ENCODE data around the gene LMAN2. TPM values are rescaled to one million over a fixed set of nuclear protein-coding genes. Genes with fewer than 3 reads are reported as not detected.

Gene LMAN2, protein sequence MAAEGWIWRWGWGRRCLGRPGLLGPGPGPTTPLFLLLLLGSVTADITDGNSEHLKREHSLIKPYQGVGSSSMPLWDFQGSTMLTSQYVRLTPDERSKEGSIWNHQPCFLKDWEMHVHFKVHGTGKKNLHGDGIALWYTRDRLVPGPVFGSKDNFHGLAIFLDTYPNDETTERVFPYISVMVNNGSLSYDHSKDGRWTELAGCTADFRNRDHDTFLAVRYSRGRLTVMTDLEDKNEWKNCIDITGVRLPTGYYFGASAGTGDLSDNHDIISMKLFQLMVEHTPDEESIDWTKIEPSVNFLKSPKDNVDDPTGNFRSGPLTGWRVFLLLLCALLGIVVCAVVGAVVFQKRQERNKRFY
- 329 and 383 TPM in 2 replicates for total RNA-seq

DNA sequence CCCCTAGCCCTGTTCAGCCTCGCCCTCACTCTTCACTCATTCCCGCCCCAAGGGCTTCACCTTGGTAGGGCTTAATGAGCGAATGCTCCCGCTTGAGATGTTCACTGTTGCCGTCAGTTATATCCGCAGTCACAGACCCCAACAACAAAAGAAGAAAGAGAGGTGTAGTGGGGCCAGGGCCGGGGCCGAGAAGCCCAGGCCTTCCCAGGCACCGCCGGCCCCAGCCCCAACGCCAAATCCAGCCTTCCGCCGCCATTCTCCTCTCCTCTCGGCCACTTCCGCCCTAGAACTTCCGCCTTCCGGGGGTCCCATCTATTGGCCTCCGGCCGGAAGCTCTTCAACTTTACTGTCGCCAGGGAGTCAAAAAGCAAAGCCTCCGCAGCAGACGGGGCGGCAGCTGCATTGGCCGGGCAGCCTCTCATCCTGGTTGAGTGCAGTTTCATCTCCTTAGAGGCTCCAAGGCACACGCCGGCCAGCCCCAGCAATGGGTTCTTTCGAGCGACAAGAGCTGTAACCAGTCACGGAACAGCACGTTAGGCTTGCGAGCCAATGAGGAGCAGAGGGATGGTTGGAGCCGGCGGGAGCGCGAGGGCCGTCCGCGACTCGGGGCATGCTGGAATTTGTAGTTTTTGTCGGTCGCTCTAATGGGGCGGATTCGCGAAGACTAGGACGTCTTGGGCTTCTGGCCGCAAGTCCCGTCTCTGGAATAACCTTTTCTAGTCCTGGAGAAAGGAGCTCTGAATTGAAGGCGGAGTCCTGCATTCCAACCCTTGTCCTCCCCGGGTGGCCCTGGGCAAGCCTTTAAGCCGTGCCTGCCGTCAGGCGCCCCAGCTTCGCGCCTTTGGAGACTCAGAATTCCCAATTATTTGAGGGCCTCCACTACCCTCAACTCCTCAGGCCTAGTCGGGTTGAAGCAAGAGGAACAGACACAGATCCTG, at the start of gene LMAN2:
LMAN2 (minus strand) TSS at position 277 of the 938 bp plus-strand sequence; CDS start at position 256, 21 bp downstream.
- peak; percentile 87 for DNase-seq (ENCODE audit: low read depth, low spot score)

DNA sequence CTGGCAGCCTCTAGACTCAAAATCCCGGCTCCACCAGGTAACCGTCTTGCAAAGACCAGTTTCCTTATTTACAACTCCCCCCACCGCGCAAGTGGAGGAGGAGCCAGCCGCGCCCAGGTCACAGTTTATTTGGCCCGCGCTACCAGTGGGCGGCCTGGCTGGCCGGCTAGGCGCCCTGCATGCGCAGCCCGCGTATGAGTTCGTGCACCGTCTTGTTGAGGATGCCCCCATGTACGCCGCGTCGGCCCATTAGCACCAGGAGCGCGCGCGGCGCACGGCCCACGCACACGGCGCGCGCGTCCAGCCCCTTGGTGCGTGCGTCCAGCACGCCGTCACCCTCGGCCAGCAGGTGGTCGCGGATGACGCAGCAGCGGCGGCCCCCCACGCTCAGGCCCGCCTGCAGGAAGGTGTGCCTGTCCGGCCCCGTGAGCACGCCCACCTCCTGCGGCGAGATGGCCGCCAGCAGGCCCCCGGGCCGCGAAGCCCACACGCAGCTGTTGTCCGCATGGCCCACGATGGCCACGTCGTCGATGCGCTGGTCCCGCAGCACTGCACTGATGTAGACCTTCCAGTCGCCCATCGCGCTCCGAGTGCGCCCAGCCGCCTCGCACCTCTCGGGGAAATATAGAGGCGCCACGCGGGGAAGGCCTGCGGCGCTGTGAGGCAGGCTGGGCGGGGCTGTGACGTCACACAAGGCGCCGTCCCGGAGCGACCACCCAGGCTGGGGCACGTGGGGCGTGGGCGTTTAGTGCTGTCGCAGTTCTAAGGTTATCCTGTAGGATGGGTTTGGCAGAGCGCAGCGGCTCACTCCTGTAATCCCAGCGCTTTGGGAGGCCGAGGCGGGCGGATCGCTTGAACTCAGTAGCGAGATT, 48.8 kb upstream of the LMAN2 start, which contains the start of gene PFN3:
PFN3 (minus strand) TSS at position 665 of the 872 bp plus-strand sequence; CDS start at position 580, 85 bp downstream.
- DNase-seq (ENCODE audit: low read depth, low spot score) = no peak

DNA sequence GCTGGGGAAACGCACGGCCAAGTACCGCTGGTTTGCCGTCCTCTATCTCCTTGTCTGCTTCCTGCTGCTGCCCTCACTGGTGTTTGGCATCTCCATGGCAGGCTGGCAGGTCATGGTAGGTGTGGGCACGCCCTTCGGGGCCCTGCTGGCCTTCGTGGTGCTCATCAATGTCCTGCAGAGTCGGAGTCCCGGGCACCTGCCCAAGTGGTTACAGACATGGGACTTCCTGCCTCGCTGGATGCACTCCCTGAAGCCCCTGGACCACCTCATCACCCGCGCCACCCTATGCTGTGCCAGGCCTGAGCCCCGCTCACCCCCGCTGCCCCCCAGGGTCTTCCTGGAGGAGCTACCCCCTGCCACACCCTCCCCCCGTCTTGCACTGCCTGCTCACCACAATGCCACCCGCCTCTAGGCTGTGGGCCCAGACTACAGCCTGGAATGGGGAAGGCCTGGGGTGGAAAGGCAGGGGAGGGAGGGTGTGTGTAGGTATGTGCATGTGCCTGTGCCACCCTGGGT, 46.5 kb upstream of the LMAN2 start:
- no peak for DNase-seq (ENCODE audit: low read depth, low spot score)

DNA sequence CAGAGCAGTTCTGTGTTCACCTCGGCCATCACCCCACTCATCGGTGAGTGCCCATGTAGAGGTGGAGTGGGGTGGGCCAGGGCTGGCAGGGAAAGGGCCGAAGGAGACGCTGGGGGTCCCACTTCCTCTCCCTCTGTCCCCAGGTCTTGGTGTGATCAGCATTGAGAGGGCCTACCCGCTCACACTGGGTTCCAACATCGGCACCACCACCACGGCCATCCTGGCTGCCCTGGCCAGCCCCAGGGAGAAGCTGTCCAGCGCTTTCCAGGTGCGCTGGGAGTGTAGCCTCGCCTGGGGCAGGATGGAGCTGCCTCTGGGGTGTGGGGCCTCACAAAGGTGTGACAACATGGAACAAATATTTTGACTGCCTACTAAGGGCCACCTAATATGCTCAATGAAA, 45.3 kb upstream of the LMAN2 start:
- DNase-seq (ENCODE audit: low read depth, low spot score) = no peak

DNA sequence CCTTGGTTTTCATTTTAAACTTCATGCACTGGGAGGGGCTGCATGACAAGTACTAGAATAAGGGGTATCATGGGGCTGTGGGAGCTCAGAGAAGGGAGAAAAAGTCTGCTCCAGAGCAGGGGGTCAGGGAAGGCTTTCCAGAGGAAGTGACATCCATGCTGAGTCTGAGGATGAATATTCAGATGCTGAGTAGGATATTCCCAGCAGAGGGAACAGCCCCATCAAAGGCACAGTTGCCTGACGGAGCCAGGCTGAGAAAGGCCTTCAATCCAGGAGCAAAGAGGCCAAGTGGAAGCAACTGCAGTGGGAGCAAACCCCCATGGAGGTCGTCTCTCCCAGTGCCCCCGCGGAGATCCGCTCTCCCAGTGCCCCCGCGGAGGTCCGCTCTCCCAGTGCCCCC, 44.6 kb upstream of the LMAN2 start:
- no peak for DNase-seq (ENCODE audit: low read depth, low spot score)

DNA sequence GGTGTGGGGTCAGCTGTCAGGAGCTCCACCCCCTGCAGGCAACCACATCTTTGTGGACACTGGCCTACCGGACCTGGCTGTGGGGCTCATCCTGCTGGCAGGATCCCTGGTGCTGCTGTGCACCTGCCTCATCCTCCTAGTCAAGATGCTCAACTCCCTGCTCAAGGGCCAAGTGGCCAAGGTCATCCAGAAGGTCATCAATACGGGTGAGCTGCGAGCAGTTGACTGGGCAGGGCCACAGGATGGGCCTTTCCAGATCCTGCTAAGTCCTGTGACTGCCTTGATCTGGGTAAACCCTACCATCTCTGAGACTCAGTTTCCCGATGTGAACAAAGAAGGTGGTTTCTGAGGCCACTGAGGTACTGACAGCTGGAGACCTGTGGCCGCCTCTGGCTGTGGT, 42.5 kb upstream of the LMAN2 start:
- DNase-seq (ENCODE audit: low read depth, low spot score) = no peak

DNA sequence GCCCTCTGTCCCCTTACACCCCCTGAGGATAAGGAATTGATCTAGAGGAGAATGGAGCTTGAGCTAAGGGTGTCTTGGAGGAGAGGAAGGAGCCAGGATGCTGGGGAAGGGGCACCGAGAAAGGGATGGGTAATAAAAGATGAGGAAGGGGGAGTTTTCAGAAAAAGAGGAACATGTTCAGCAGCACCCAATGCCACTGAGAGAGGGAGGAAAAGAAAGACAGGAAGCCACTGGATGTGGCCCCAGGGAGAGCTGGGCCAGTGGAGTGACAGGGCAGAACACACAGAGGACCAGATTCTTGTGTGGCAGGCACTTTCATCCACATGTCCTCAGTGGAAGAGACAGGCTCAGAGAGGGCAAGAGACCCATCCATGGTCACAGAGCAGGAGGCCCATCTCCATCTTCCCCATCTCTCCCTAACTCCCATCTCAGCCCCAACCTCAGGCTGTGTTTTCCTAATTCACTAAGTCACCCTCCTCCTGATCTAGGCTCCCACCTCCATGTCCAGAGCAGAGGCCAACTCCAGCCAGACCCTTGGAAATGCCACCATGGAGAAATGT, 41.8 kb upstream of the LMAN2 start:
- DNase-seq (ENCODE audit: low read depth, low spot score) = no peak

DNA sequence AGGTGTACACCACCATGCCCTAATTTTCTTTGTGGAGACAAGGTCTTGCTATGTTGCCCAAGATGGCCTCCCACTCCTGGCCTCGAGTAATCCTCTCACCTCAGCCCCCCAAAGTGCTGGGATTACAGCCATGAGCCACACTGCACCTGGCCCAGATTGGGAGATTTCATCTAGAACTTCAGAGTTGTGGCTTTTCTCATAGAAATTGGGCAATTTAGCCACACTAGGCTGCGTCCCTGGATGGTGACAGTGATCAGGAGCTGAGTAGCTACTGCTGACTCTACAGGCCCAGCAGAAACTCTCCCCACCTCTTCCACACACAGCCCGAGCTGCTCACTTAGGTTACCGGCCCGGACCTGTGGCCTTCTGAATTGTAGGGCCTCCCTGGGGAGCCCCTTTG, 41.3 kb upstream of the LMAN2 start:
- DNase-seq (ENCODE audit: low read depth, low spot score) = no peak

DNA sequence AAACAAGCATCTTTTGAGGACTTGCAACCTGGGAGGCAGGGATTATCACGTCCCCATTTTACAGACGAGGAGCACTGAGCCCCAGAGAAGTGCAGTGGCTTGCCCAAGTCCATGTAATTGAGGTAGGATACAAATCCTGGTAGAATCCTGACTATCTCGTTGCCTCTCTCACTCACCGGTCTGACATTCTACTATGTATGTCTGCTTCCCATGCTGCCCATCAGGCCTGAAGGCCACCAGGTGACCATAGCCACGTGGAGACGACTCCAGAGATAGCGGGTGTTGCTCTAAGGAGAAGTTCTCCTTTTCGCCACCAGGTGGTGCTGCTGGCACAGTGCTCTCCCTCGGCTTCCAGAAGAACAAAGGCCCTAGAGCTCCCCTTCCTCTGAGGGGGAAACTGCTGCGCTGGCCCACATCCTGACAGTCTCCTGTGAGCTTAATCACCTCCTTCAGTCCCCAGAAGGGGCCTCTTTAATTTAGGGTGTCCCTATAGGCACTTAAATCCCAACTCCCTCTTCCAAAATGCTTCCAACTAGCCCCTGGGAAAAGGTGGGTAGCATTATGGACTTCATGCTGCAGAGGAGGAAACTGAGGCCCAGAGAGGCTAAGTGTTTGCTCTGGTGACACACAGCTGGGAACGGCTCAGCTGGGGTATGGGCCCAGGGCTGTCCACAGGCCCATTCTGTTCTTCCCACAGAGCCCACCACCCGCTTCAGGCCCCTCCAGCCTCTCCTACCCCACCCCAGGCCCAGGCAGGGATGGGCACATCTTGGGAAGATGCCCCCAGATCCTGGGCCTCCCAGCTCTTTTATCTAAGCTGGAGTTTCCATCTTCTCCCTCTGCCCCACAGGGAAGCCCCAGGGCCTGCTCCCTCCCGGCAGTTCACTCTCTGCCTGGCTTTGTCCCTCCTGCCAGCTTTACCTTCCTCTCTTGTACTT, 39.2 kb upstream of the LMAN2 start:
- DNase-seq (ENCODE audit: low read depth, low spot score) = peak; percentile 32

DNA sequence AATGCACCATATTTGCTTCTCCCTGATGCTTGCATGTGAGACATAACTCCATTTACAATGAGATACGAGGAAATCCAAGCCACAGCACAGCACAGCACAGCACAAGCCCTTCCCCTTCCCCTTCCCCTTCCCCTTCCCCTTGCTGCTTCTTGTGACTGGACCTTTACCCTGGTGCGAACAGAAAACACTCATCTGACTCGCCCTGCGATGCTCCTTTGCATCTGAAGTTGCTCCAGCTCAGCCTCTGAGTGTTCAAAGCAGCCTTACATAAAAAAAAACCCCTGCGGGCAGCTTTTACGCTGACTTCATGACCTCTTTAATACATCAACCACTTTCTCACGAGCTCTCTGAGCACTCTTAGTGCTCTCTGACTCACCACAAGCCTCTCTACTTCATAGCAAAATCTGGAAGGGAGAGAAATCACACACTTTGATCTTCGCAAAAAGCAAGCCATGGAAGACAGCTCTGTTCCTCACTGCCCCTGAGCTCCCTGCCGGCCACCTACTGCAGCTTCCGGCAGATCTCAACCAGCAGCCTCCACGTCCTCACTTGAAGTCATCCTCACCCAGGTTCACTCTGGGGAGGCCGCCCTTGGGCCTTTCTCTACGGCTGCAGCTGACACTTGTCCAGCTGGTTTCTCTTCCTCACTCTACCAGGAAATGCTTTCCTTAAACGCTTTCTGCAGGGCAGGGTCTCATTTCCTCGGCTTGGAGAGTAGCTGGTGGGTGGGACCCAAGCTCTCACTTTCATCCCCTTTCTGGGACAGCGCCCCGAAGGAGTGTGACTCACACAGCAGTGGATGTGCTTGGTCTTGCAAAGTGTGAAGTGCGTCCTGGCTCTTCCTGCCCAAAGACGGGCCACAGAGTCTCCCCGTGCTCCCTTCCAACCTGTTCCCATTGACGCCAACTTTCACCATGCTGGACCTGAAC, 38.0 kb upstream of the LMAN2 start:
- no peak for DNase-seq (ENCODE audit: low read depth, low spot score)

DNA sequence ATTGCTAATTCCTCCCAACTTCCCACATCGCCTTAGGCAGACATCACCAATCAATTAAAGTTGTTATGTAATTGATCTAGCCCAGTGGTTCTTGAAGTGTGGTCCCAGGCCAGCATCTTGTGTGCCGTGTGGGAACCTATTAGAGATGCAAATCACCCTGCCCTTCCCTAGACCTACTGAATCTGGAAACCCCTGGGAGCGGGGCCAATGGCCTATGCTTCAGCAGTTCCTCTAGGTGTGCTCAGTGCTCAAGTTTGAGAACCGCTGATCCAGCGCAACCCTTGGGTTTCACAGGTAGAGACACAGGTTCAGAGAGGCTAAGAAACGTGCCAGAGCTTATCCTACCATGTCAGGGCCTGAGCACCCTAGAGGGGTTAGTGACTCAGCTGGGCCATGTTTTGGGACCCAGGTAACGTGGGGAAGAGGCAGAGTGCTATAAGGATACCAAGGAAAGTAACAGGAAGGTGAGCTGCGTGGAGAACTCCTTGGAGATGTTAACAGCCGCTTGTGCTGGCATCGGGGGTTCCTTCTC, 37.1 kb upstream of the LMAN2 start:
- no peak for DNase-seq (ENCODE audit: low read depth, low spot score)

DNA sequence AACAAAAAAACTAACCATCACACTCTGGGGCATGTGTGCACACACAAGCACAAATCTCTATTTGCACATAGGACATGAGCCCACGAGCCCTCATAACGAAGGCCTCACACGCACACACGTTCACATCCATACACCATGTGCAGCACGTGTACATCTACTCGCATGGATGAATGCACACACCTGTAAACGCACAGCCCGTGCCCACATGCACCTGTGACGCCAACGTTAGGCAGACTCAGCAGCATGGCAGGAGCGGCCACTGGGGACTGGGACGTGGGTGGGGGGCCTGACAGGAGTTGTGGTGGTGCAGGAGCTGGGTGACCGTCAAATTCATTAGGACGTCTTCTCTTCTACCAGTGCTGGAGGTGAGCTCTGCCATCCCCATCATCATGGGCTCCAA, 35.9 kb upstream of the LMAN2 start:
- no peak for DNase-seq (ENCODE audit: low read depth, low spot score)

DNA sequence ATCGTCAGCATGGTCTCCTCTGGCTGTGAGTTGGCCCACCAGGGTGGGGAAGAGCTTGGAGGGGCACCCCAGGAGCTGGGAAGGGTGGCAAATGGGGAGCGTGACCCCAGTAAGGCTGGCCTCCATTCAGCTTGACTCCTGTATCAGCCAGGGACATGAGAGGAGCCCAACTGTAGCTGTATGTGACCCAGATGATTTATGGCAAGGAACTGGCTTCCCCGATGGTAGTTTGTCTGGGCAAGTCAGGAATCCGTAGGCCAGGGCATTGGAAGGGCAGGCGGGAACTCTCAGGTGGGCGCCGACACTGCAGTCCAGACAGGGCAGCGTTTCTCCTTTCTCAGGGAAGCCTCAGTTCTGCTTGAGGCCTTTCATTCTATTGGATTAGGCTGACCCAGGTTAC, 35.1 kb upstream of the LMAN2 start:
- no peak for DNase-seq (ENCODE audit: low read depth, low spot score)

DNA sequence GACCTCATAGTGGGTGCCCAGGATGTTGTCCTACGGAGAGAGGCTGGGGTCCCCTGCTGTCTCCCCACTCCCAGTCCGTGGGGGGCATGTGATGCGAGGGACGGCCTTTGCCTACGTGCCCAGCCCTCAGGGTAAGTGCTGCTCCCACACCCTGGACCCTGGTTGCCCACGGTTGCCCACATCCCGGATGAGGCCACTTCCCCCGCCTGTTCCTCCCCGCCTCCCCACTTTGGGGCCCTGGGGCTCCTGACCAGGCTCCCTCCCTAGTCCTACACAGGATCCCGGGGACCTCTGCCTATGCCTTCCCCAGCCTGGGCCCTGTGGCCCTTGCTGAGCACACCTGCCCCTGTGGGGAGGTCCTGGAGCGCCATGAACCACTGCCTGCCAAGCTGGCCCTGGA, 34.3 kb upstream of the LMAN2 start:
- DNase-seq (ENCODE audit: low read depth, low spot score) = no peak

DNA sequence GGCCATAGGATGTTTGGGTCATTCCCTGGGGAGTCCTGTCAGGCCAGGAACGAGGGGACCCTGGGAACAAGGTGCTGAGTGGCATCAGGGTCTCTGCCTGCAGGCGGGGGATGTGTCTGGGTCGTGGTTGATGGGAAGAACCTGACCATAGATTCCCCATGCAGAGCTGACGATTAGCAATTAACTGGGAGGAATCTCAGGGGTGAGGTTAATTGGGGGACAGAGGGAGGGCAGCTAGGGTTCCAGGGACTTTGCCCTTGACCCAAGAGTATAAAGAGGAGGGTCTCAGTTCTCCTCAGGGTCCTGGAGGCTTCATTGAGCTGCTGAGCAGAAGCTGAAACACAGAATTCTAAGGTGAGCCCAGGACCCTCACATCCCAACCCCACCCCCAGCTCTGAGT, 32.7 kb upstream of the LMAN2 start, which contains the start of gene SLC34A1:
SLC34A1 (plus strand) TSS at position 301 of the 400 bp plus-strand sequence. CDS start 1,308 bp downstream, outside the sequence.
- no peak for DNase-seq (ENCODE audit: low read depth, low spot score)

DNA sequence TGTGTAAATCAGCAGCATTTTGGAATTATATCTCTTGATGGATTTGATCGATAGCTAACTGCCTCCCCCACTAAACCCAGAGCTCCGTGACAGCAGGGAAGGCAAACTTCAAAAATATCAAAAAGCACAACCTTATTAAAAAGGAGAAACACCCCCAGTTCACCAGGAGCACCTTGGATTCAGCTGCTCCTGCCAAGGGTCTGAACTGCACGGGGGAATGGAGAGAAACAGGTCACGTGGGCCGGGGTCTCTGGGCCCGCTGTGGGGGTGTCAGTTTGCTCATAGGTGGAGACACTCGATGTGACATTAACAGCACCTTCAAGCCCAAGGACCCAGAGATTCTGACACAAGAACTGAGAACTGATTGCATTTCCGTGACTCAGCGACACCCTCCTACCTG, 31.7 kb upstream of the LMAN2 start:
- DNase-seq (ENCODE audit: low read depth, low spot score) = no peak

DNA sequence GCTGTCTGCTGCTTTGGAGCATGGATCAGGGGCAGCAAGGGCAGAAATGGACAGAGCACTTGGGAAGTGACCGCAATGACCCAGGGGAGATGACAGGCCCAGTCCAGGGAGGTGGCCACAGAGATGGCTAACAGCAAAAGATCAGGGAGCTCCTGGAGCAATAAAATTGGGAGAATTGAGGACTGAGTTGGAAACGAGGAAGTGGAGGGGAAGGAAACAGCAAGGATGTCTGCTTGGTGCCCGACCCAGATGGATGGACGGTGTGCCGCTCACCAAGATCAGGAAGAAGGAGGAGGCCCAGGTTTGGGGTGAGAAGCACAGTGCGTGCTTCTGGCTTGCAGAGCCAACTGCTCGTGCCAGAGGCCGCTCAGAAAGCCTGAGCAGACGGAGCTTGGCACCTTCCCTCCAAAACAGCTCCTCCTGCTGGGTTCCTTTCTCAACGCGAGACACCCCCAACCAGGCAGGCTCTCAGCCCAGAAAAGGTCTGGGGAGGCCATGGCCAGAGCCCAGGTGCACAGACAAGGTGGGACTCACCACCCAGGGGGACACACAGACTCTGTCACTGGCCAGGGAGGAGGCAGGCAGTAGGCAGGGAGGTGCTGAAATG, 31.1 kb upstream of the LMAN2 start:
- no peak for DNase-seq (ENCODE audit: low read depth, low spot score)

DNA sequence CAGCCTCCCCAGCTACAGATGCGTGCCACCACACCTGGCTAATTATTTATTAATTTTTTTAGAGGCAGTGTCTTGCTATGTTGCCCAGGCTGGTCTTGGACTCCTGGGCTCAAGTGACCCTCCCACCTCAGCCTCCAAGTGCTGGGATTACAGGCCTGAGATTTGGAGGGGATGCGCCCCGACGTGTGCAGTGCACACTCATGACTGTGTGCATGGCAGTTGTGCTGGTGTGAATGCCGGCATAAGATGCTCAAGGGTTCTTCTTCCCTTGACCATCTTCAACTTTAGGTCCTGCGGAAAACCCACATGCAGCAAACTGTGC, 29.3 kb upstream of the LMAN2 start:
- DNase-seq (ENCODE audit: low read depth, low spot score) = no peak
